HG02943 (cell line): ENCODE data around the gene RNF113B.

ENCODE experiments used
- ATAC-seq: cut with Tn5 transposase; IDR thresholded peaks from one replicate; pipeline ENCODE4 v1.9.1; 2021; ENCODE audit warnings: mild to moderate bottlenecking, low read depth, moderate library complexity; ENCODE audit not compliant: unreplicated experiment

Gene RNF113B

GRCh38 chr13:98180092-98180491 lies 3.0 kb upstream of the RNF113B start:
- no peak for ATAC-seq

GRCh38 chr13:98175823-98176222 lies 1.2 kb downstream of the RNF113B start:
- no peak for ATAC-seq

- ATAC-seq, result no peak
Observed at GRCh38 chr13:98175043-98175442, 2.0 kb downstream of the RNF113B start.

- ATAC-seq, result no peak
Observed at GRCh38 chr13:98174307-98174706, 2.8 kb downstream of the RNF113B start.

- no peak for ATAC-seq
Observed at GRCh38 chr13:98173431-98174152, 3.5 kb downstream of the RNF113B start.

- ATAC-seq, result no peak
Observed at GRCh38 chr13:98172590-98173422, 4.3 kb downstream of the RNF113B start.

GRCh38 chr13:98171900-98172589 lies 5.0 kb downstream of the RNF113B start:
- ATAC-seq, result no peak

GRCh38 chr13:98169331-98169730 lies 7.7 kb downstream of the RNF113B start:
- ATAC-seq, result no peak

GRCh38 chr13:98162935-98163334 lies 14.1 kb downstream of the RNF113B start:
- no peak for ATAC-seq

- no peak for ATAC-seq
Observed at GRCh38 chr13:98158172-98158899, 18.7 kb downstream of the RNF113B start.

GRCh38 chr13:98157609-98158008 lies 19.5 kb downstream of the RNF113B start:
- ATAC-seq, result no peak

- ATAC-seq, result no peak
Observed at GRCh38 chr13:98157188-98157587, 19.9 kb downstream of the RNF113B start.

- ATAC-seq, result no peak
Observed at GRCh38 chr13:98156259-98156658, 20.8 kb downstream of the RNF113B start.

GRCh38 chr13:98155475-98156109 lies 21.5 kb downstream of the RNF113B start:
- no peak for ATAC-seq

- ATAC-seq, result no peak
Observed at GRCh38 chr13:98150832-98151479, 26.1 kb downstream of the RNF113B start.

GRCh38 chr13:98147521-98147920 lies 29.5 kb downstream of the RNF113B start:
- ATAC-seq, result no peak

- no peak for ATAC-seq
Observed at GRCh38 chr13:98144801-98145350, 32.2 kb downstream of the RNF113B start.

- ATAC-seq, result no peak
Observed at GRCh38 chr13:98144027-98144741, 32.9 kb downstream of the RNF113B start.

GRCh38 chr13:98143601-98144026 lies 33.5 kb downstream of the RNF113B start:
- no peak for ATAC-seq
